Colonic mucosa (tissue), 4 donors: Measurements from ENCODE around the gene PSMA7. TPM values are rescaled to one million over a fixed set of nuclear protein-coding genes. Genes with fewer than 3 reads are reported as not detected.

Experiments used
- DNase-seq: peaks from one replicate; pipeline ENCODE4 v3.0.0-alpha.2; 2020
- H3K27ac ChIP-seq: fragments of 200-600 bp; one replicate; pipeline ENCODE4 v1.8.0; 2021
- H3K27me3 ChIP-seq: fragments of 200-600 bp; one replicate; pipeline ENCODE4 v1.8.0; 2021
- H3K36me3 ChIP-seq: fragments of 200-600 bp; one replicate; pipeline ENCODE4 v1.8.0; 2021
- H3K4me1 ChIP-seq: fragments of 200-600 bp; one replicate; pipeline ENCODE4 v1.8.0; 2021; ENCODE audit warnings: mild to moderate bottlenecking
- H3K4me3 ChIP-seq: fragments of 200-600 bp; one replicate; pipeline ENCODE4 v1.8.0; 2021
- H3K9ac ChIP-seq, 2 donors: one replicate each; pipeline ENCODE4 v1.7.0; 2013; ENCODE audit warnings: control low read depth in 2 of 2, low read depth in 2 of 2, low read length in 2 of 2
- H3K9me3 ChIP-seq: fragments of 200-600 bp; one replicate; pipeline ENCODE4 v1.8.0; 2021
- CTCF ChIP-seq: fragments of 200-600 bp; IDR thresholded peaks from one replicate; pipeline ENCODE4 v1.8.0; 2022; ENCODE audit warnings: antibody characterized with exemption, mild to moderate bottlenecking
- intact Hi-C: fragments of 100-400 bp; cut with DNase I; formaldehyde crosslinking; loops from one replicate; pipeline ENCODE4 v1.14.1; 2022
- total RNA-seq, 2 donors: library from RNA; stranded (reverse); fragmentation: NEBNext Ultra II Directional in 1 of 2; extraction: Animal tissue kit (Norgen Biotek cat#: 25700) in 1 of 2; gene quantifications; one replicate each; pipeline ENCODE4 v1.2.1, GENCODE V29; 2021
- donor health status: healthy.
- donor health status: DM: no; HTN: no; CAD: no.
- donor health status: DM: no; HTN: no; CAD: no.

PSMA7 gene
- 100 to 1,000 TPM; 164 to 315 TPM for total RNA-seq

- Histone ChIP-seq H3K4me1 (peaks cover 18% of the 10 kb centered on the region), H3K36me3 (peaks cover 15% of the 10 kb centered on the region), H3K9me3 (no peaks in the 10 kb centered on the region), H3K27ac (peak within 1 kb of the TSS; percentile 80), H3K4me3 (peak within 1 kb of the TSS; percentile 83), H3K9ac (peak within 1 kb of the TSS; percentile 68 to 96), H3K27me3 (no peaks in the 10 kb centered on the region)
- intact Hi-C loops: no loop called here
- DNase-seq: peak; percentile 82
- TF ChIP-seq CTCF: no peak
Measured at GRCh38 chr20:62143081-62143956, at the start of gene PSMA7, which contains the start of gene SS18L1. Gene PSMA7 (minus strand): TSS chr20:62143394. CDS start chr20:62143303, 91 bp downstream. Gene SS18L1 (plus strand): TSS chr20:62143769. CDS start chr20:62143821, 52 bp downstream.

GRCh38 chr20:62192635-62193034 is 49.4 kb upstream of the PSMA7 start:
- Histone ChIP-seq H3K9ac (no peak overlapping the region), H3K36me3 (no peaks in the 10 kb centered on the region), H3K4me3 (no peak overlapping the region), H3K27ac (no peak overlapping the region), H3K4me1 (no peaks in the 10 kb centered on the region), H3K9me3 (no peaks in the 10 kb centered on the region), H3K27me3 (no peaks in the 10 kb centered on the region)
- TF ChIP-seq CTCF: no peak
- intact Hi-C loops: no loop called here
- DNase-seq: no peak

GRCh38 chr20:62191781-62192559 is 48.8 kb upstream of the PSMA7 start:
- TF ChIP-seq CTCF: no peak

GRCh38 chr20:62190639-62191411 is 47.6 kb upstream of the PSMA7 start:
- H3K27ac ChIP-seq: no peak overlapping the region
- no peak overlapping the region for H3K4me3 ChIP-seq
- no peak for TF ChIP-seq CTCF
- H3K27me3 ChIP-seq: no peaks in the 10 kb centered on the region
- no peaks in the 10 kb centered on the region for H3K9me3 ChIP-seq
- no peak for DNase-seq
- no peak overlapping the region for H3K9ac ChIP-seq
- H3K36me3 ChIP-seq: no peaks in the 10 kb centered on the region
- H3K4me1 ChIP-seq: no peaks in the 10 kb centered on the region
- intact Hi-C loops: no loop called here

More at GRCh38 chr20:62191781-62192559, 48.8 kb upstream of the PSMA7 start:
- intact Hi-C loops: no loop called here
- Histone ChIP-seq H3K9ac (no peak overlapping the region), H3K27me3 (no peaks in the 10 kb centered on the region), H3K36me3 (no peaks in the 10 kb centered on the region), H3K27ac (no peak overlapping the region), H3K4me3 (no peak overlapping the region), H3K9me3 (no peaks in the 10 kb centered on the region), H3K4me1 (no peaks in the 10 kb centered on the region)
- DNase-seq: no peak
